Tibial nerve (tissue), 4 donors: ENCODE measurements around the gene PLEKHG2. TPM values are rescaled to one million over a fixed set of nuclear protein-coding genes. Genes with fewer than 3 reads are reported as not detected.
A peak's percentile ranks its signal among the peaks of the same experiment; 100 is the strongest.

Source experiments
- DNase-seq, 2 donors: peaks; one replicate each; pipeline ENCODE4 v3.0.0-alpha.2; 2019; ENCODE audit warnings: low spot score in 2 of 2
- H3K27ac ChIP-seq, 4 donors: fragments of 200-600 bp; sonication (generic) in 3 of 4; one replicate each; pipeline ENCODE4 v1.5.1; 2017 to 2019; ENCODE audit warnings: mild to moderate bottlenecking in 1 of 4
- H3K27me3 ChIP-seq, 2 donors: fragments of 200-600 bp; sonication (generic) in 1 of 2; one replicate each; pipeline versions ENCODE4 v1.5.1 to v1.6.0; 2017 to 2019
- H3K36me3 ChIP-seq, 3 donors: fragments of 200-600 bp; sonication (generic); one replicate each; pipeline ENCODE4 v1.5.1; 2018 to 2019
- H3K4me1 ChIP-seq, 4 donors: fragments of 200-600 bp; sonication (generic) in 3 of 4; one replicate each; pipeline ENCODE4 v1.5.1; 2017 to 2019
- H3K4me3 ChIP-seq, 4 donors: fragments of 200-600 bp; sonication (generic) in 3 of 4; one replicate each; pipeline ENCODE4 v1.5.1; 2017 to 2019; ENCODE audit warnings: mild to moderate bottlenecking in 1 of 4, moderate library complexity in 1 of 4
- H3K9me3 ChIP-seq, 4 donors: fragments of 200-600 bp; sonication (generic) in 3 of 4; one replicate each; pipeline ENCODE4 v1.5.1; 2017 to 2019
- CTCF ChIP-seq, 5 experiments: fragments of 200-600 bp in 3 of 5; fragments of 450-650 bp in 2 of 5; sonication (generic) in 3 of 5; IDR thresholded peaks; one replicate each; pipeline ENCODE4 v1.5.1; 2016 to 2019; ENCODE audit warnings: antibody characterized with exemption in 5 of 5, mild to moderate bottlenecking in 3 of 5, moderate library complexity in 2 of 5
- EP300 ChIP-seq, 2 donors: sonication (generic); formaldehyde crosslinking; IDR thresholded peaks; one replicate each; pipeline ENCODE4 v1.6.1; 2017; ENCODE audit warnings: antibody characterized with exemption in 2 of 2, mild to moderate bottlenecking in 1 of 2
- POLR2A ChIP-seq, 2 donors: fragments of 450-650 bp; IDR thresholded peaks; one replicate each; pipeline ENCODE4 v1.6.1; 2017; ENCODE audit warnings: antibody characterized with exemption in 2 of 2, mild to moderate bottlenecking in 2 of 2, moderate library complexity in 2 of 2
- whole genome bisulfite sequencing, 2 donors: methylation state at CpG; one replicate each; pipeline ENCODE4 v1.1.5; 2018; 5-methylcytosine and 5-hydroxymethylcytosine counted together
- total RNA-seq, 4 donors: library from RNA; depleted of rRNA; stranded (reverse); fragments of >200 nt; gene quantifications; one replicate each; pipeline ENCODE4 v1.1.0, GENCODE V29; 2016

Gene PLEKHG2
- total RNA-seq, 4 donors from 2014 or later, result 20.1 to 62.1 (median 35.6) TPM

GRCh38 chr19:39413911-39414608, 1.6 kb downstream of the PLEKHG2 start:
- TF ChIP-seq EP300 (IDR thresholded peaks at IDR 0.05) (peak in 1 of 2 donors; percentile 10), POLR2A (IDR thresholded peaks at IDR 0.05) (no peak)
- H3K9me3 ChIP-seq, result no peaks in the 10 kb centered on the region
- H3K4me1 ChIP-seq, result peaks cover 6 to 58% (median 34%) of the 10 kb centered on the region in 4 donors
- H3K27me3 ChIP-seq, result no peaks in the 10 kb centered on the region
- peaks cover 0 to 34% (median 0%) of the 10 kb centered on the region in 3 donors for H3K36me3 ChIP-seq
- WGBS, 2 donors, result 19 to 25% methylated on average over 16 to 18 of the region's 18 CpGs
- peak overlapping the region; percentile 94 to 99 (median 96) for H3K27ac ChIP-seq
- H3K4me3 ChIP-seq, result peak overlapping the region; percentile 66 to 87 (median 74)
- no peak for DNase-seq

GRCh38 chr19:39415111-39416046, 2.9 kb downstream of the PLEKHG2 start:
- Histone ChIP-seq H3K9me3 (no peaks in the 10 kb centered on the region), H3K27me3 (no peaks in the 10 kb centered on the region), H3K27ac (peak overlapping the region; percentile 94 to 99 (median 96)), H3K4me3 (peak overlapping the region; percentile 66 to 87 (median 74)), H3K36me3 (peaks cover 0 to 47% (median 0%) of the 10 kb centered on the region in 3 donors), H3K4me1 (peaks cover 6 to 58% (median 33%) of the 10 kb centered on the region in 4 donors)
- WGBS, 2 donors, result 45% methylated on average over 34 of the region's 35 CpGs
- TF ChIP-seq CTCF (IDR thresholded peaks at IDR 0.05), result peak in 1 of 5 experiments; percentile 12
- TF ChIP-seq EP300 (IDR thresholded peaks at IDR 0.05), result no peak
- no peak for TF ChIP-seq POLR2A (IDR thresholded peaks at IDR 0.05)
- DNase-seq, result no peak

DNA sequence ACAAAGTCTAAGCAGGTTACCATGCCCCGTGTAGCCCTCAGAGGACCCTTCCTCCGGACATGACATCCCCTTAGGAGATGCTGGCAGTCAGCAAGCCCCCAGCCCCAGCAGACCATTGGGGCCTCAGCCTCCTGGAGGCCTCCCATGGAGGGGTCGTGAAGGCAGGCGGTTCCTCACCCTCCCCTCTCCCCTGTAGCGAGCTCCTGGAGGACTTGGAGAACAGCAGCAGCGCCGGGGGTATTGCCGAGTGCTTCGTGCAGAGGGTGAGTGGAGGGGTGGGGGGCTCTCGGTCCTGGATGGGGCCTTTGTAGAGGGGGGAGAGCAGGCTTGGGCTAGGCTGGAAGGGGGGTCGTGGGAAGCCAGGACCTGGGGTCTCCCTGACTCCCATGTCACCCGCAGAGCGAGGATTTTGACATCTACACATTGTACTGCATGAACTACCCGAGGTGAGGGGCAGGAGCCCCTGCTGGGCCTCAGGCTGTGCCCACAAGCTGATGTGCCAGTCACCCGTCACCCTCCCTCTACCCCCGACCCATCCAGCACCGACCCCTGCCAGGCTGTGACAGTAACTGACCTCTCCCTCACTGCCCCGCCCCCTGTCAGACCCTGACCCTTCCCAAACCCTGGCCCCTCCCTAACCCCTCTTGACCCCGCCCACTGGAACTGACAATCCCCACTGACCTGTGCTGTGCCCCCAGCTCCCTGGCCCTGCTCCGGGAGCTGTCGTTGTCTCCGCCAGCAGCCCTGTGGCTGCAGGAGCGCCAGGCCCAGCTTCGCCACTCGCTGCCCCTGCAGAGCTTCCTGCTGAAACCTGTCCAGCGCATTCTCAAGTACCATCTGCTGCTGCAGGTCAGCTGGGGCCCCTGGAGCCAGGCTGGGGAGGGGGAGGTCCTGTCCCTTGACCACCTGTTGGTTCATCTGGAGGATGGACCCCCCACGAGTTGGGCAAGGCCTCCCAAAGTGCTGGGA, 4.0 kb downstream of the PLEKHG2 start:
- WGBS, 2 donors, result 71 to 72% methylated on average over 18 to 23 of the region's 27 CpGs
- peaks cover 0 to 47% (median 22%) of the 10 kb centered on the region in 4 donors for H3K4me1 ChIP-seq
- DNase-seq, result no peak
- TF ChIP-seq EP300 (IDR thresholded peaks at IDR 0.05) (no peak), CTCF (IDR thresholded peaks at IDR 0.05) (no peak), POLR2A (IDR thresholded peaks at IDR 0.05) (no peak)
- no peaks in the 10 kb centered on the region for H3K27me3 ChIP-seq
- H3K36me3 ChIP-seq, result peaks cover 0 to 58% (median 0%) of the 10 kb centered on the region in 3 donors
- H3K27ac ChIP-seq, result peak overlapping the region in 3 of 4 donors; percentile 94 to 99 (median 95)
- H3K9me3 ChIP-seq, result no peaks in the 10 kb centered on the region
- H3K4me3 ChIP-seq, result peak overlapping the region in 1 of 4 donors; percentile 66

GRCh38 chr19:39417463-39418181, 5.2 kb downstream of the PLEKHG2 start:
- peaks cover 0 to 69% (median 0%) of the 10 kb centered on the region in 3 donors for H3K36me3 ChIP-seq
- 86 to 92% methylated on average over 22 to 29 of the region's 30 CpGs for WGBS, 2 donors
- no peaks in the 10 kb centered on the region for H3K27me3 ChIP-seq
- H3K9me3 ChIP-seq, result no peaks in the 10 kb centered on the region
- no peak for TF ChIP-seq CTCF (IDR thresholded peaks at IDR 0.05)
- no peak for TF ChIP-seq POLR2A (IDR thresholded peaks at IDR 0.05)
- no peak for TF ChIP-seq EP300 (IDR thresholded peaks at IDR 0.05)
- H3K4me3 ChIP-seq, result no peak overlapping the region
- H3K27ac ChIP-seq, result peak overlapping the region in 2 of 4 donors; percentile 94 to 95
- peaks cover 0 to 43% (median 19%) of the 10 kb centered on the region in 4 donors for H3K4me1 ChIP-seq
- DNase-seq, result no peak
